BJ (cell line): Measurements from ENCODE around the gene ANAPC1. TPM values are rescaled to one million over a fixed set of nuclear protein-coding genes. Genes with fewer than 3 reads are reported as not detected.

ENCODE experiments used
- CTCF ChIA-PET: fragments of 350-600 bp; formaldehyde crosslinking; extraction: SDS; loops from one replicate; lab custom pipeline; 2021; ENCODE audit warnings: antibody characterized with exemption, inconsistent platforms; lab: Yijun Ruan, JAX
- POLR2A ChIA-PET: fragments of 300-600 bp; sonication (Branson Sonifier 250); formaldehyde crosslinking; extraction: SDS; loops from one replicate; lab custom pipeline; 2021; ENCODE audit warnings: antibody characterized with exemption; lab: Charles Lee
- DNase-seq: peaks from one replicate; pipeline ENCODE4 v3.0.0-alpha.2; 2011; ENCODE audit warnings: low read depth
- H3K27me3 ChIP-seq: 2 replicates; pipeline ENCODE4 v1.6.0; 2011; ENCODE audit warnings: low read length; ENCODE audit not compliant: control insufficient read depth, insufficient read depth
- H3K36me3 ChIP-seq: 2 replicates; pipeline ENCODE4 v1.5.1; 2011; ENCODE audit warnings: low read length; ENCODE audit not compliant: control insufficient read depth, insufficient read depth
- H3K4me3 ChIP-seq: 2 replicates; pipeline ENCODE4 v1.5.1; 2011; ENCODE audit warnings: low read depth, mild to moderate bottlenecking, control low read depth, low read length
- CTCF ChIP-seq: IDR thresholded peaks from 2 replicates; pipeline ENCODE4 v1.5.1; 2011; ENCODE audit warnings: low read depth, mild to moderate bottlenecking, control low read depth, inconsistent platforms, low read length, moderate library complexity; ENCODE audit not compliant: insufficient read depth
- polyA plus RNA-seq: library from polyadenylated mRNA; depleted of rRNA; stranded (reverse); fragments of >200 nt; gene quantifications from 2 replicates; pipeline ENCODE4 v1.2.3, GENCODE V29; 2011

The ANAPC1 gene
- polyA plus RNA-seq, 1 experiment: 20.3 TPM

GRCh38 chr2:111927723-111928122, 43.7 kb upstream of the ANAPC1 start:
- POLR2A ChIA-PET: no interaction called here
- CTCF ChIA-PET: interaction anchor here (1.2 to 1.6 kb wide), 3 partner anchors 9 to 30 kb away, joined by 3 to 4 read pairs (median 3); no protein-coding TSS in a partner anchor
- H3K27me3 ChIP-seq: peaks cover 17% of the 10 kb centered on the region

GRCh38 chr2:111924617-111925107, 40.7 kb upstream of the ANAPC1 start:
- TF ChIP-seq CTCF: no peak
- no peak for DNase-seq
- POLR2A ChIA-PET: no interaction called here
- H3K27me3 ChIP-seq: peaks cover 23% of the 10 kb centered on the region
- H3K4me3 ChIP-seq: no peak overlapping the region
- H3K36me3 ChIP-seq: no peaks in the 10 kb centered on the region
- CTCF ChIA-PET: interaction anchor here (0.9 kb wide), 1 partner anchor 14 kb away, joined by 3 read pairs; no protein-coding TSS in a partner anchor

More at GRCh38 chr2:111927723-111928122, 43.7 kb upstream of the ANAPC1 start:
- TF ChIP-seq CTCF: no peak
- Histone ChIP-seq H3K36me3 (no peaks in the 10 kb centered on the region), H3K4me3 (no peak overlapping the region)
- DNase-seq: no peak

- POLR2A ChIA-PET: no interaction called here
- no peaks in the 10 kb centered on the region for H3K36me3 ChIP-seq
- no peak for TF ChIP-seq CTCF
- DNase-seq: no peak
- CTCF ChIA-PET: no interaction called here
- H3K4me3 ChIP-seq: no peak overlapping the region
- H3K27me3 ChIP-seq: peaks cover 21% of the 10 kb centered on the region
Observed at GRCh38 chr2:111923276-111923804, 39.3 kb upstream of the ANAPC1 start.

- no peaks in the 10 kb centered on the region for H3K36me3 ChIP-seq
- ChIA-PET POLR2A (no interaction called here), CTCF (interaction anchor here (0.6 kb wide), 1 partner anchor 33 kb away, joined by 7 read pairs; no protein-coding TSS in a partner anchor)
- no peak overlapping the region for H3K4me3 ChIP-seq
- no peak for TF ChIP-seq CTCF
- peaks cover 18% of the 10 kb centered on the region for H3K27me3 ChIP-seq
- no peak for DNase-seq
Observed at GRCh38 chr2:111919794-111920608, 36.0 kb upstream of the ANAPC1 start.

GRCh38 chr2:111919365-111919764, 35.4 kb upstream of the ANAPC1 start:
- Histone ChIP-seq H3K4me3 (no peak overlapping the region), H3K27me3 (peaks cover 16% of the 10 kb centered on the region), H3K36me3 (no peaks in the 10 kb centered on the region)
- ChIA-PET CTCF (interaction anchor here (0.7 to 1.2 kb wide), 2 partner anchors 8 to 394 kb away, joined by 3 to 4 read pairs; no protein-coding TSS in a partner anchor), POLR2A (interaction anchor here (0.6 kb wide), 1 partner anchor 135 kb away, joined by 4 read pairs; no protein-coding TSS in a partner anchor)
- DNase-seq: no peak
- peak; percentile 19 for TF ChIP-seq CTCF
